Cardiac septum (tissue), 1 donor: ENCODE measurements around the gene OR6F1. TPM values are rescaled to one million over a fixed set of nuclear protein-coding genes. Genes with fewer than 3 reads are reported as not detected.
"Not testable (repeated sequence)": the region's sequence is repeated elsewhere in the genome, so short reads cannot be mapped to it uniquely, and the experiment has no call there.

Source experiments
- DNase-seq: peaks from one replicate; pipeline ENCODE4 v3.0.0-alpha.2; 2020; ENCODE audit warnings: low spot score
- intact Hi-C: fragments of 100-400 bp; cut with DNase I; formaldehyde crosslinking; loops from one replicate; pipeline ENCODE4 v1.14.0; 2022
- long read RNA-seq: library from polyadenylated mRNA; unstranded; transcript quantifications from one replicate; pipeline ENCODE4 v2.0.0, GENCODE V29; 2021
- total RNA-seq: library from RNA; stranded (reverse); fragmentation: NEBNext Ultra II Directional; extraction: Animal tissue kit (Norgen Biotek cat#: 25700); gene quantifications from one replicate; pipeline ENCODE4 v1.2.1, GENCODE V29; 2021
- donor health status: DM: no; HTN: no; CAD: no.

The OR6F1 gene
- not detected for total RNA-seq
- long read RNA-seq: 0 reads

GRCh38 chr1:247716546-247716945 is at the start of gene OR6F1:
TSS of gene OR6F1 (minus strand) at chr1:247716646. CDS start at chr1:247712755, 3,891 bp downstream.
- no peak for DNase-seq
- intact Hi-C loops: no loop called here

- intact Hi-C loops: no loop called here
Measured at GRCh38 chr1:247760456-247760855, 44.0 kb upstream of the OR6F1 start, which contains the start of gene OR1C1. TSS of gene OR1C1 (minus strand) at chr1:247760556. CDS start at chr1:247758406, 2,150 bp downstream.

GRCh38 chr1:247754311-247754710 is 37.9 kb upstream of the OR6F1 start:
- intact Hi-C loops, DNase-seq: not testable (repeated sequence)

More at GRCh38 chr1:247760456-247760855, 44.0 kb upstream of the OR6F1 start, which contains the start of gene OR1C1:
- DNase-seq: no peak

GRCh38 chr1:247749870-247750269 is 33.4 kb upstream of the OR6F1 start:
- intact Hi-C loops: no loop called here
- DNase-seq: no peak

GRCh38 chr1:247748041-247748440 is 31.6 kb upstream of the OR6F1 start, which contains the start of gene OR14A2:
TSS of gene OR14A2 (minus strand) at chr1:247748141.
- DNase-seq: no peak
- intact Hi-C loops: no loop called here

- intact Hi-C loops: no loop called here
- no peak for DNase-seq
Measured at GRCh38 chr1:247747616-247748015, 31.2 kb upstream of the OR6F1 start.

DNA sequence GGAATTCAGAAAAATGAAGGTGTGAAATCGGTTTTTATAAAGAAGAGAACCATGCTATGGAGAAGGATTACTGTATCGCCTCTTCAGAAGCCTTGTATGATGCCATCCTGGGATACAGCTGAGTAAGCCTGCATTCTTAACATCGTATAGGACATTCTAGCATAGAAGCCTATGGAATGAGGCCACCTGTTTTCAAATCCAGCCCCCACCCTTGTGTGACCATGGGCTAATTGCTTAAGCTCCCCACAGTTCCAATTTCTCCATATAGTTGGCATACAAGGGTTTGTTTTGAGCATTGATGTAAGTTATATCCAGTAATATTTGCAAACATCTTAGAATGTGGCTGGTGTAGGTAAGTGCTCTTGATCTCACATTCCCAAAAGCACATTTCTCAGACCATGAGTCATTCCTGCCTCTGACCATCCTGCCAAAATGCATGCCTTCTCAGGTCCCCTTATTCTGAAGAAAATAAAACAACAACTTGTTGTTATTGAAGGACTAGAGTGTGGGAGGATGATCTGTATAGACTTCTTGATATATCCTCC is 30.0 kb upstream of the OR6F1 start:
- no peak for DNase-seq
- intact Hi-C loops: no loop called here

DNA sequence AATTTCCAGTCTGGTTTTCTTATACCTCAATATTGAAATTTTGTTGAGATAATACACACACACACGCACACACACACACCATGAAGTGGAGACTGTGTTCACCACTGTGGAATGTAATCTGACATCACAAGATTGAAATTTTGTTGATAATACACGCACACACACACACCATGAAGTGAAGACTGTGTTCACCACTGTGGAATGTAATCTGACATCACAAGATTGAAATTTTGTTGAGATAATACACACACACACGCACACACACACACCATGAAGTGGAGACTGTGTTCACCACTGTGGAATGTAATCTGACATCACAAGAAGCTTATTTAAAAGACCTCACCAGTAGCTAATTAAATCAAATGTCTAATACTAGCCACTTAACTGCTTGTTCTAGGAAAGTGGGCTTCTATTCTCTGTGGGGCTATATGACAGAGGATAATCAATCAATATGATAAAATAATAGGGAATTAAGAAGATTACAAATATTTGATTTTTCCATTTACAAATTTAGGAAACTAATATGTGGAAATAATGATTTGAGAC is 25.8 kb upstream of the OR6F1 start:
- intact Hi-C loops, DNase-seq: not testable (repeated sequence)

GRCh38 chr1:247741756-247742155 is 25.3 kb upstream of the OR6F1 start:
- no peak for DNase-seq
- intact Hi-C loops: no loop called here

GRCh38 chr1:247740721-247741120 is 24.3 kb upstream of the OR6F1 start:
- intact Hi-C loops: no loop called here

DNA sequence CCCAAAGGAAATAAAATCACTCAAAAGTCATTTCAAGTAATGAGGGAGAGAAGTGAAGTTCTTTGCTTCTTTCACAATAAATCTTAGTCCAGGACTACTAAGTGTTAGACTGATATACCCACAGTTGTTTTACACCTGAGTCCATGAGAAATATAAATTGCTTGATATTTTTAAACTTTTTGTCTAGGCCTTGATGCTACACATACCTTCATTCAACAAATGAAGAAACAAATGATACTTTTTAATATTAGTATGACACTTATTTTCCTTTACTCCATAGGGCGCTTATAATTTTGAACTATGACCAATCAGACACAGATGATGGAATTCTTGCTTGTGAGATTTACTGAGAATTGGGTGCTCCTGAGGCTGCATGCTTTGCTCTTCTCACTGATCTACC is 21.9 kb upstream of the OR6F1 start, which contains the start of gene OR14K1:
Gene OR14K1, plus strand, starts transcription at position 301 of the 400 bp plus-strand sequence. Its CDS starts 0 bp downstream, at position 301.
- intact Hi-C loops: no loop called here

More at GRCh38 chr1:247740721-247741120, 24.3 kb upstream of the OR6F1 start:
- no peak for DNase-seq

GRCh38 chr1:247721222-247721621 is 4.8 kb upstream of the OR6F1 start:
- intact Hi-C loops: no loop called here
- DNase-seq: no peak

More for the DNA sequence above, 21.9 kb upstream of the OR6F1 start, which contains the start of gene OR14K1:
- DNase-seq: no peak

- DNase-seq: no peak
- intact Hi-C loops: no loop called here
Measured at GRCh38 chr1:247713753-247714152, 2.7 kb downstream of the OR6F1 start.

DNA sequence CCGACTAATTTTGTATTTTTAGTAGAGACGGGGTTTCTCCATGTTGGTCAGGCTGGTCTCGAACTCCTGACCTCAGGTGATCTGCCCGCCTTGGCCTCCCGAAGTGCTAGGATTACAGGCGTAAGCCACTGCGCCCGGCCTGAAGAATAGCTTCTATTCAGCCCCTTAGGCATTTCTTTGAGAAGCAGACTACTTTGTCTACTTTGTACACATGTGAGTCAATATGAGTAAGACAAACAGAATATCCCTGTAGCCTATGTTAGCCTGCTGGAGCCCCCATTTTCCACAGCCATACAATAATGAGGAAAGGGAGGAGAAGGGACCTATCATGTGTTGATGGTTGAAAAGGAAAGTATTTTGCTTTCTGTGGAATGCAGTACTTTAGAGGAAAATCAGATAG is 5.8 kb downstream of the OR6F1 start:
- DNase-seq, intact Hi-C loops: not testable (repeated sequence)

DNA sequence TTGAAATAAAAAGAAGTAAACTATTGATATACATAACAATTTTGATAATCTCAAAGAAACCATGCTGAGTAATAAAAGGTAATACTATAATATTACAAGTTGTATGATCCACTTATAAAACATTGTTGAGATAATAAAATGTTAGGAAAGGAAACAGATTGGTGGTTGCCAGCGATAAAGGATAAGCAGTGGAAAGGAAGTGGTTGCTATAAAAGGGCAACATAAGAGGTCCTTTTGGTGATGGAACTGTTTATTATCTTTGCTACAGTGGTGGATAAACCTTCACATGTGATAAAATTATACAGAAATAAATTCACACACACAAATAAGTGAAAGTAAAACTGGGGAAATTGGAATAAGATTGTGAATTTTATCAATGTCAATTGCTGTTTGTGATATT is 15.1 kb downstream of the OR6F1 start:
- intact Hi-C loops: no loop called here
- no peak for DNase-seq

- DNase-seq: no peak
Measured at GRCh38 chr1:247681288-247681897, 35.1 kb downstream of the OR6F1 start.

DNA sequence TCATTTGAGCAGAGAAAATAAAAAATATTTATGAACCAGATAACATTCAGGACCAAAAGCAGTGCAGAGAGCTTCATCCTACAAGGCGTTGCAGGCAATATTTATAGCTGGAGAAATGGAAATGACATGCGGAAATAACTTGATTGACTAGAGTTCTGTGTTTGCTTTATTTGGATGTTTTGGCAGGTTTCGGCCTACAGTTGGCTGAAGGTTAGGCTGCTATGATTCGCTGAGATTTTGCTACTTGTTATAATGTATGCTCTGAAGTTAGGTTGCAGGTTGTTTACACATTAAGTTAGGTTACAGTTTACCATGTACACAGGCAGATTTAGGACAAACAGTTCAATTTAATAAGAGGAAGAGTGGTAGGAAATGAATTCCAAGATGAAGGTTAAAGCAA is 36.3 kb downstream of the OR6F1 start:
- DNase-seq: no peak

More at GRCh38 chr1:247681288-247681897, 35.1 kb downstream of the OR6F1 start:
- intact Hi-C loops: no loop called here

GRCh38 chr1:247679639-247680038 is 36.8 kb downstream of the OR6F1 start, which contains the start of gene OR13G1:
TSS of gene OR13G1 (minus strand) at chr1:247679739. CDS start at chr1:247673041, 6,698 bp downstream.
- no peak for DNase-seq
- intact Hi-C loops: no loop called here

More for the DNA sequence above, 36.3 kb downstream of the OR6F1 start:
- intact Hi-C loops: no loop called here

GRCh38 chr1:247669225-247669624 is 47.2 kb downstream of the OR6F1 start:
- DNase-seq: no peak
- intact Hi-C loops: no loop called here
